HepG2 (cell line): Measurements from ENCODE around the gene OR9A2. TPM values are rescaled to one million over a fixed set of nuclear protein-coding genes. Genes with fewer than 3 reads are reported as not detected.

ENCODE experiments used
- ADNP ChIP-seq: sonication (generic); formaldehyde crosslinking; IDR thresholded peaks from 2 replicates; pipeline ENCODE4 v1.4.0; 2020; ENCODE audit warnings: missing genetic modification reagents
- GLI4 ChIP-seq: sonication (generic); formaldehyde crosslinking; IDR thresholded peaks from 2 replicates; pipeline ENCODE4 v1.5.1; 2020; ENCODE audit warnings: missing genetic modification reagents, mild to moderate bottlenecking, moderate library complexity, borderline replicate concordance
- MATR3 ChIP-seq: sonication (generic); formaldehyde crosslinking; IDR thresholded peaks from 2 replicates; pipeline ENCODE4 v1.4.0; 2020; ENCODE audit warnings: missing genetic modification reagents
- NFYB ChIP-seq: sonication (generic); formaldehyde crosslinking; IDR thresholded peaks from 2 replicates; pipeline ENCODE4 v1.4.0; 2020; ENCODE audit warnings: missing genetic modification reagents
- PAF1 ChIP-seq: IDR thresholded peaks from 2 replicates; pipeline ENCODE4 v1.6.1; 2016; ENCODE audit warnings: missing genetic modification reagents, missing compliant biosample characterization
- PHB2 ChIP-seq: fragments of 450-650 bp; IDR thresholded peaks from 2 replicates; pipeline ENCODE4 v1.6.1; 2018; ENCODE audit not compliant: partially characterized antibody
- SNAPC2 ChIP-seq: sonication (generic); formaldehyde crosslinking; IDR thresholded peaks from 2 replicates; pipeline ENCODE4 v1.8.1; 2022; ENCODE audit warnings: mild to moderate bottlenecking, missing genetic modification reagents
- ZNF317 ChIP-seq: sonication (generic); formaldehyde crosslinking; IDR thresholded peaks from 2 replicates; pipeline ENCODE4 v1.5.0; 2020; ENCODE audit warnings: mild to moderate bottlenecking, missing genetic modification reagents
- ZNF737 ChIP-seq: sonication (generic); formaldehyde crosslinking; IDR thresholded peaks from 2 replicates; pipeline ENCODE4 v1.5.0; 2020; ENCODE audit warnings: missing genetic modification reagents, mild to moderate bottlenecking, borderline replicate concordance
- polyA plus RNA-seq, 8 experiments: library from polyadenylated mRNA; depleted of rRNA in 3 of 8; stranded (reverse) in 7 of 8; unstranded in 1 of 8; fragments of >200 nt; fragmentation: Illumina TruSeq in 4 of 8; extraction: Trizol in 4 of 8; gene quantifications; 2 replicates each; pipeline versions ENCODE4 v1.2.1 to v1.2.3, GENCODE V29; 2011 to 2016; ENCODE audit warnings: low read depth in 4 of 8, missing spikeins in 1 of 8, mixed read lengths in 1 of 8; ENCODE audit not compliant: insufficient read depth in 1 of 8
- total RNA-seq, 5 experiments: library from RNA; depleted of rRNA; stranded (reverse); fragments of >200 nt; fragmentation: Illumina TruSeq; extraction: Trizol; gene quantifications; 2 replicates each; pipeline ENCODE4 v1.2.3, GENCODE V29; 2016; ENCODE audit warnings: low read depth in 1 of 5
- TF ChIP-seq, protein P1 (sequence below), 2 experiments: sonication (generic) in 1 of 2; formaldehyde crosslinking in 1 of 2; IDR thresholded peaks; 2 replicates each; pipeline versions ENCODE4 v1.4.0 to v1.6.1; 2016 to 2020; ENCODE audit warnings: borderline replicate concordance in 1 of 2, low read depth in 1 of 2, mild to moderate bottlenecking in 1 of 2, missing genetic modification reagents in 1 of 2
- TF ChIP-seq, protein P2 (sequence below): sonication (generic); formaldehyde crosslinking; IDR thresholded peaks from 2 replicates; pipeline ENCODE4 v1.5.0; 2020; ENCODE audit warnings: missing genetic modification reagents
- TF ChIP-seq, protein P3 (sequence below): fragments of 450-650 bp; IDR thresholded peaks from 2 replicates; pipeline ENCODE4 v1.6.1; 2016
- TF ChIP-seq, protein P4 (sequence below): sonication (generic); formaldehyde crosslinking; IDR thresholded peaks from 2 replicates; pipeline ENCODE4 v1.4.0; 2020; ENCODE audit warnings: mild to moderate bottlenecking, missing genetic modification reagents

The OR9A2 gene
- total and polyA plus RNA-seq, 2 of the 13 experiments (the other 11 are each of a cell fraction or from before 2014, with no cell fraction given) = not detected

DNA sequence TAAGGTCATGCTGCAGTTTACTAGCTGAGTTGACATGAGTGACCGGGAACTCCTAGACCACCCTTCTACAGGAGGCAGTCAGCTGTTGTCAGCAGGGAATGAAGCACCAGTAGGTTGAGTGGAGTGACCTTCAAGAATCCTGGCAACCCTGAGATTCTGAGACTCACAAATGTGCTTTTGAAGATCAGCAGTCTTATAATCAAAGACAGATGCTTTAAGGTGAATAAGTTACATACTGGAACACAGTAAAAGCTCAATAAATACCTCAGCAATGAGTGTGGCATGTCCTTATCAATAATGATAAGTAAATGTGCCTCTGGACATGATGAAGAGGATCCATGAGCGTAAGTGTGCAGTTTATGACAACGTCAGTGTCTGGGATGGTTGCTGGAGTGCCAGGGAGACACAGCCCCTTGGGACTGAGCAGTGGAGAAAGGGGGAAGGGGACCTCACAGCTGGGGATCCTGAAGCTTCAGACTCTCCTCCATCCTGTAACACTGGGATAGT is 13.3 kb upstream of the OR9A2 start (continued):
- TF ChIP-seq, protein P1, sequence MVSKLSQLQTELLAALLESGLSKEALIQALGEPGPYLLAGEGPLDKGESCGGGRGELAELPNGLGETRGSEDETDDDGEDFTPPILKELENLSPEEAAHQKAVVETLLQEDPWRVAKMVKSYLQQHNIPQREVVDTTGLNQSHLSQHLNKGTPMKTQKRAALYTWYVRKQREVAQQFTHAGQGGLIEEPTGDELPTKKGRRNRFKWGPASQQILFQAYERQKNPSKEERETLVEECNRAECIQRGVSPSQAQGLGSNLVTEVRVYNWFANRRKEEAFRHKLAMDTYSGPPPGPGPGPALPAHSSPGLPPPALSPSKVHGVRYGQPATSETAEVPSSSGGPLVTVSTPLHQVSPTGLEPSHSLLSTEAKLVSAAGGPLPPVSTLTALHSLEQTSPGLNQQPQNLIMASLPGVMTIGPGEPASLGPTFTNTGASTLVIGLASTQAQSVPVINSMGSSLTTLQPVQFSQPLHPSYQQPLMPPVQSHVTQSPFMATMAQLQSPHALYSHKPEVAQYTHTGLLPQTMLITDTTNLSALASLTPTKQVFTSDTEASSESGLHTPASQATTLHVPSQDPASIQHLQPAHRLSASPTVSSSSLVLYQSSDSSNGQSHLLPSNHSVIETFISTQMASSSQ (IDR thresholded peaks at IDR 0.05; ENCODE audit: low read depth) = no peak
- TF ChIP-seq, protein P1 (CRISPR knock-in tag; IDR thresholded peaks at IDR 0.05; ENCODE audit: borderline replicate concordance) = no peak
- TF ChIP-seq NFYB (CRISPR knock-in tag) (no peak), ZNF317 (no peak), SNAPC2 (CRISPR knock-in tag) (no peak), ZNF737 (no peak), MATR3 (CRISPR knock-in tag) (no peak), ADNP (CRISPR knock-in tag) (no peak), PHB2 (no peak), GLI4 (no peak), PAF1 (CRISPR knock-in tag) (no peak)
- TF ChIP-seq, protein P2, sequence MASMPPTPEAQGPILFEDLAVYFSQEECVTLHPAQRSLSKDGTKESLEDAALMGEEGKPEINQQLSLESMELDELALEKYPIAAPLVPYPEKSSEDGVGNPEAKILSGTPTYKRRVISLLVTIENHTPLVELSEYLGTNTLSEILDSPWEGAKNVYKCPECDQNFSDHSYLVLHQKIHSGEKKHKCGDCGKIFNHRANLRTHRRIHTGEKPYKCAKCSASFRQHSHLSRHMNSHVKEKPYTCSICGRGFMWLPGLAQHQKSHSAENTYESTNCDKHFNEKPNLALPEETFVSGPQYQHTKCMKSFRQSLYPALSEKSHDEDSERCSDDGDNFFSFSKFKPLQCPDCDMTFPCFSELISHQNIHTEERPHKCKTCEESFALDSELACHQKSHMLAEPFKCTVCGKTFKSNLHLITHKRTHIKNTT (CRISPR knock-in tag) = no peak
- TF ChIP-seq, protein P3, sequence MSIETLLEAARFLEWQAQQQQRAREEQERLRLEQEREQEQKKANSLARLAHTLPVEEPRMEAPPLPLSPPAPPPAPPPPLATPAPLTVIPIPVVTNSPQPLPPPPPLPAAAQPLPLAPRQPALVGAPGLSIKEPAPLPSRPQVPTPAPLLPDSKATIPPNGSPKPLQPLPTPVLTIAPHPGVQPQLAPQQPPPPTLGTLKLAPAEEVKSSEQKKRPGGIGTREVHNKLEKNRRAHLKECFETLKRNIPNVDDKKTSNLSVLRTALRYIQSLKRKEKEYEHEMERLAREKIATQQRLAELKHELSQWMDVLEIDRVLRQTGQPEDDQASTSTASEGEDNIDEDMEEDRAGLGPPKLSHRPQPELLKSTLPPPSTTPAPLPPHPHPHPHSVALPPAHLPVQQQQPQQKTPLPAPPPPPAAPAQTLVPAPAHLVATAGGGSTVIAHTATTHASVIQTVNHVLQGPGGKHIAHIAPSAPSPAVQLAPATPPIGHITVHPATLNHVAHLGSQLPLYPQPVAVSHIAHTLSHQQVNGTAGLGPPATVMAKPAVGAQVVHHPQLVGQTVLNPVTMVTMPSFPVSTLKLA = no peak
- TF ChIP-seq, protein P4, sequence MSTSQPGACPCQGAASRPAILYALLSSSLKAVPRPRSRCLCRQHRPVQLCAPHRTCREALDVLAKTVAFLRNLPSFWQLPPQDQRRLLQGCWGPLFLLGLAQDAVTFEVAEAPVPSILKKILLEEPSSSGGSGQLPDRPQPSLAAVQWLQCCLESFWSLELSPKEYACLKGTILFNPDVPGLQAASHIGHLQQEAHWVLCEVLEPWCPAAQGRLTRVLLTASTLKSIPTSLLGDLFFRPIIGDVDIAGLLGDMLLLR (CRISPR knock-in tag) = no peak
